Renal cortical epithelial cell (primary cell): ENCODE measurements around the gene ADH5. TPM values are rescaled to one million over a fixed set of nuclear protein-coding genes. Genes with fewer than 3 reads are reported as not detected.
A peak's percentile ranks its signal among the peaks of the same experiment; 100 is the strongest.
"Not testable (repeated sequence)": the region's sequence is repeated elsewhere in the genome, so short reads cannot be mapped to it uniquely, and the experiment has no call there.

ENCODE experiments used
- DNase-seq: peaks from one replicate; pipeline ENCODE4 v3.0.0-alpha.2; 2011; ENCODE audit warnings: low read depth
- total RNA-seq: library from RNA; depleted of rRNA; stranded (reverse); fragments of >200 nt; gene quantifications from 2 replicates; pipeline ENCODE4 v1.2.3, GENCODE V29; 2014

ADH5 gene
- total RNA-seq, 1 donor from 2014 or later, result 156 TPM

DNA sequence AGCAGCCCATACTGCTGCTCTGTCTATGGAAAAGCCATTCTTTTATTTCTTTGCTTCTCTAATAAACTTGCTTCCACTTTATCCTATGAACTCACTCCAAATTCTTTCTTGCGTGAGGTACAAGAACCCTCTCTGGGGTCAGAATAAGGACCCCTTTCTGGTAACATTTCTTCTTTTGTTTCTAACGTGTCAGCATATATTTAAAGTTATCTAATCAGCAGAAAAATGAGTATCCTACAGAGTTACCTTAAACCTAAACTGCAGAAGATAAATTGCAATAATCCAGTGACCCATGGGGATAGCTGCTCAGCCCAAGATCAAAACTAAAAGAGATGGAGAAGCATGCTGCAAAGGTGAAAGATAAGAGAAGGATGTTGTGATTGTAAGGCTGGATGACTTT, 4.0 kb downstream of the ADH5 start:
- DNase-seq, result no peak

DNA sequence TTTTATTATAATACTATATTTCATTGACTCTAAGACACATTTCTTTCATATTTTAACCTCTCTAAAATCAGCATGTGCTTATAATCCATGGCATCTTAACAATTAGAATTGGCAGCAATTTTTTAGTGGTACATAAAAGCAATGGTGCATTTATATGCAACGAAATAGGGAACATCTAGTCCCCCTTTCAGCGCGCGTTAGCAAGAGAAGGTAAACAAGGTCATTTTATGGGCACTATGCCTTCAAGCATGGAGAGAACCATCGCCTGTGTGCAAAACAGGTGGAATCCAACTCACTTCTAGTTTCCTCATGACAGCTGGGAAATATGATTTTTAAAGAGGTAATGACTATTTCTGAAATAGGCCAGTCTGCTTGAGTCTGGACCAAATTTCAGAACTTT, 6.4 kb downstream of the ADH5 start:
- DNase-seq, result no peak

DNA sequence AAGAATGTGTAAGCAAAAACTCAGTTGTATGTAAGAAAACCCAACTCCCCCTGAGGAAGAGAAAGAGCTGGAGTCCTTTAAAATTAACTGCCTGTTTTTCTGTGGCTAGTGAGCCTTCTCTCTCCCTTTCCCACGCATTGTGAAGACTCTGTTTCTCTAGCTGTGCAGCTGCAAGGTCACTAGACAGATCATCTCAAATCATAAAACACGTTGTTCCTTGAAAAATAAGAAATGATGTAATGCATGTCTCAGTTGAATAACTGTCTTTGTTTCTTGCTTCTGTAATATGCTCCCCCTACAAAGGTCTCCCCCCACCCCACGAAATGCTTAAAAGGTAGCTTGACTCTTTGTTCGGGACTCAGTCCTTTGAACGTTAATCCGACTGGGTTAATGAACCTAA, 7.7 kb downstream of the ADH5 start:
- DNase-seq, result not testable (repeated sequence)

DNA sequence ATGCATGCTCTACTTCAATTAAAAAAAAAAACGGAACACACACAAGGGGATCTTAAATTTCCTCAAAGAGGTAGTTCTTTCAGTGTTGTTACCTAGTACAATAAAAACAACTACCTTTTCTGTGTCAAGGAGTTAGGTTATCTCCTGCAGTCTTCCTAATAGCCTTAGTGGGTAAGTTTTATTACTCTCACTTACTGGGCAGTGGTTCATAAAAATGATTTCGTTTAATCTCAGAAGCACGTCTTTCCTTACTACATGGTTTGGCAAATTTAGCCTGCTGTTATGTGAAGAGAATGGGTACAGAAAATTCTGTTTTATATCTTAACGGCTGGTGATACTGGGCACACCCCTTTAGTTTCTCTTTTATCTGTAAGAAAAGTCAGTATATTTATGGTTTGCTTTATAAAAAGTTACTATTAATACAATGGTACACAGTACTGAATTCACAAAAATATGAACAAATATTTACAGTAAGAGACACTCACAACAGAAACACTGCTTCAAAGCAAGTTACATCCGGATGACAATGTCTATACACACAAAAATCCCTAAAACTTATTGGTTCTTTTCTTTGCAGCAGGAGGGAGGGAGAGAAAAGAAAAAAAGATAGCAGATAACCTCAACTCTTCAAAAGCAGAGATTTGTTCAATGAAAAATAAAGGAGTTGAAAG, 8.8 kb downstream of the ADH5 start:
- DNase-seq, result no peak

DNA sequence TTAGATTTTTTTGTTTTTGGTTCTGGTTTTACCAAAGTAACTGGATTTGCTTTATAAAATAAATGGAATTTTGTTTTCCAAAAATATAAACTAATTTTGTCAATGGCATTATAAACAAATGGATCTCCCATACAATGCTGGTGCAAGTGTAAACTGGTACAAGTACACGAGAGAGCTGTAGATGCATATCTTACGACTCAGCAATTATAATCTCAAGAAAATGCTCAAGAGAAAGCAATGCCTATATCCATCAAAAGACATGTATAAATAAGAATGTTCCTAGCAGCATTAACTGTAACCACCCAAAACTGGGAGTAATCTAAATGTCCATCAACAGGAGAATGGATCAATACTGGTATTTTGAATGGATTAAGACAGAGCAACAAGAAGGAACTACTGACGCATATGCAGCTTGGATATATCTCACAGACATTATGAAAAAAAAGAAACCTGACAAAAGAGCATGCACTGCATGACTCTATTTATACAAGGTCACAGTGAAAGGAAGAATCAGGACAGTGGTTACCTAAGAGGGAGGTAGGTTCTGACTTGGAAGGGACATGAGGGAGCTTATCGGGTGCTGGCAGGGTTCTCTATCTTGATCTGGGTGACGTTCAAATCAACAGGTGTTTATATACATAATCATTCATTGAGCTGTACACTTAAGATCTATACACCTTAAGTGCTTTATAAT, 9.5 kb downstream of the ADH5 start:
- DNase-seq, result no peak

DNA sequence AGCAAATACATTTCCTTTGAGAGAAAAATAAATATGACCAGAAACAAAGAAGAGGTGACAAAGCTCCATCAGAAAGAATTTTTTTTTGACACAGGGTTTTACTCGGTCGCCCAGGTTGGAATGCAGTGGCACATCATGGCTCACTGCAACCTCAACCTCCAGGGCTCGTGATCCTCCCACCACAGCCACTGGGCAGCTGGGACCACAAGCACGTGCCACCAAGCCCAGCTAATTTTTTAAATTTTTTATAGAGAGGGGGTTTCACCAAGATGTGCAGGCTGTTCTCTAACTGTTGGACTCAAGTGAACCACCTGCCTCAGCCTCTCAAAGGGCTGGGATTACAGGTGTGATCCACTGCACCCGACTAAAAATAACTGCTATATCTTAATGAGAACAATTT, 10.3 kb downstream of the ADH5 start:
- no peak for DNase-seq

DNA sequence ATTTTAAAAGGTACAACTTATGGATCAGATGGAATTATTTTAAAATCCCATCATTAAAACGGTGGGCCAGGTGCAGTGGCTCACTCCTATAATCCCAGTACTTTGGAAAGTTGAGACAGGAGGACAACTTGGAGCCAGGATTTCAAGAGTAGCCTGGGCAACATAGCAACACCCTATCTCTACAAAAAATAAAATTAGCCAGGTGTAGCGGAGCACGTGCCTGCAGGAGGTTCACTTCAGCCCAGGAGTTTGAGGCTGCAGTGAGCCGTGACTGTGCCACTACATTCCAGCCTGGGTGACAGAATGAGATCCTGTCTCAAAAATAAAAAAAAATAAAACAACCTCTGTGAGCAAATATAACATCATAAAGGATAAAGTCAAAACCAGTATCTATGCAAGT, 11.4 kb downstream of the ADH5 start:
- no peak for DNase-seq

DNA sequence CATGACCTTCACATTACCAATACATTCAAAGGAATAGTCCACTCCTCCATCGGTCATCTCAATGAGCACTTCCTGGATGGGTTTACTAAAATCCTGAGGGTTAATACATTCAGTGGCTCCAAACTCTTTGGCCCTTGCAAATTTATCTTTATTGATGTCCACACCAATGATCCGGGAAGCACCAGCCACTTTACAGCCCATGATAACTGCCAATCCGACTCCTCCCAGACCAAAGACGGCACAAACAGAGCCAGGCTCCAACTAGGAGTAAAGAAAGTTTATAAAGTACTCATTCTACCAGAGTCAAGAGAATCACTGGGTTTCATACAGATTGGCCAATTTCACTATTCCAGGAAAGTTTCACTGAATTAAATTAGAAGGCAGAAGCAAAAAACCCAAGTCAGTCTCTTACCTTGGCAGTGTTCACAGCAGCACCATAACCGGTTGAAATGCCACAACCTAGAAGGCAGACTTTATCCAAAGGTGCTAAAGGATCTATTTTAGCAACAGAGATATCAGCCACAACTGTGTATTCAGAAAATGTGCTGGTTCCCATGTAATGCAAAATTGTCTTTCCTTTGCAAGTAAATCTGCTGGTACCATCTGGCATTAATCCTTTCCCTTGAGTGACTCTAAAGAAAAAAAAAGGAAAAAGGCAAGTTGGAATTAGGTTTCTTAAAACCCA, 12.2 kb downstream of the ADH5 start:
- DNase-seq, result no peak

DNA sequence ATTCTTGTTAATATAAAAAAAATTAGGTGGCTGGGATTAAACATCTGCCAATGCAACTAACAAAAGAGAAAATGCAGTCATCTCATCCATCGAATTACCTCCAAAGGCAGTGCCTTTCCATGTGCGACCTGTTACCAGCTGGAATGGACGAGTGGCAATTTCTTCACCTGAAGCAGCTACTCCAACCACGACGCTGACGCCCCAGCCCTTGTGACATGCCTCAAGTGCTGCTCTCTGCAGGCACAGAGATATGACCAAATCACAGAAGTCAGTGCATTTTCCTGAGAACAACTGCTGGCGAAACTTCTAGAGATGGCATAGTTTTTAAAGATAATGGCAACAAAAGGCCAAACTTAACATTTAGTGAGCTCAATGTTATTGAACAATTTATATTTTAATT, 13.8 kb downstream of the ADH5 start:
- DNase-seq, result no peak

DNA sequence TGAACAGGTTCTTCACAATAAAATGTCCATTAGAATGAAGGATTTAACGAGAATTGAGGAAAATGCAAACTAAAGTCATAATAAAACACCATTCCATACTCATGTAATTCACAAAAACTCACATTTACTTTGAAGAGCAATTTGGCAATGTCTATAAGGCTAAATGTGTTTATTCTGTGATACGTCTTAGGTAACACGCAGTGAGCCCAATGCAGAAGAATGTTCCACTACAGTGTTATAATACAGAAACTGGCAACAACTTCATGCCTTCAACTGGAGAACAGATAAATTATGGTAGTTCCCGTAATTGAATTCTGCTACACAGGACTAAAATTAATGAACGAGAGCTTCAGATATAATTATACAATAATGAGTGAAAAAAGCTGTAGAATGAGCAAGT, 17.4 kb downstream of the ADH5 start:
- DNase-seq, result no peak

DNA sequence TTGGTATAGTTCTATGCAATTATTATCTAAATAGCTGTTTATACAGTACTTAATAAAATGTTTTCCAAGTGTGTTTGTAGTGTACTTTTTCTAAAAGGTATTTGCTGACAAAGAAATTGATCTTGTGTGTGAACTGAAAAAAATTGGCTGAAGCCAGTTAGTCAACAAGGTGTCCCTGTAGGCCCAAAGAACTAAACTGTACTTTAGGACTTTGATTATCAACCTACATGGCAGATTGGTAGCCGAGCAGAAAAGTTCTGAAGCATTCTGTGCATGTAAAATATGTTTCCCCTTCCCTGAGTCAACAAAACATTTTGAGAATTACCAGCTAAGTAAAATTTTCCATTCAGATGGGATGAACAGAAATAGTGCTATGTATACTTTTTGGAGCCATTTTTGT, 21.0 kb downstream of the ADH5 start:
- DNase-seq, result no peak

DNA sequence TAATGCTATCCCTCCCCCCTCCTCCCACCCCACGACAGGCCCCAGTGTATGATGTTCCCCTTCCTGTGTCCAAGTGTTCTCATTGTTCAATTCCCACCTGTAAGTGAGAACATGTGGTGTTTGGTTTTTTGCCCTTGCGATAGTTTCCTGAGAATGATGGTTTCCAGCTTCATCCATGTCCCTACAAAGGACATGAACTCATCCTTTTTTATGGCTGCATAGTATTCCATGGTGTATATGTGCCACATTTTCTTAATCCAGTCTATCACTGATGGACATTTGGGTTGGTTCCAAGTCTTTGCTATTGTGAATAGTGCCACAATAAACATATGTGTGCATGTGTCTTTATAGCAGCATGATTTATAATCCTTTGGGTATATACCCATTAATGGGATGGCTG, 23.1 kb downstream of the ADH5 start:
- DNase-seq, result not testable (repeated sequence)

DNA sequence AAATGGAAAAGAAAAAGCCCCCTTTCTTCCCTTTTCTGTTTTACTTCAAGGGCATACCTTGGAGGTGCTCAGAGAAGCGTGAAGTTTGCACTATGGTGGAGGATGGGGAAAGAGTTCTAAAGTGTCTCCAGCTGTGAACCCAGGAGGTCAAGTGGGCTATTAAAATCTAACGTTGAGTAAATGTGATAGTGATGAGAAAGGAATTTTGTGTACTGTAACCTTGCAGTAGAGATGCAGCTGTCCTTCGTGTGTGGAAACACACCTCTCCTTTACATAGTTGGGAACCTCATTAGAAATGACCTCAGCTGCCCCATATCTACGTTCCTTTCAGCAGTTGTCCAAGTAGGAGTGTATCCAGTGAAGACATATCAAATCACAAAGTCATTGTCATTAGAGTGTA, 26.5 kb downstream of the ADH5 start:
- peak; percentile 79 for DNase-seq

DNA sequence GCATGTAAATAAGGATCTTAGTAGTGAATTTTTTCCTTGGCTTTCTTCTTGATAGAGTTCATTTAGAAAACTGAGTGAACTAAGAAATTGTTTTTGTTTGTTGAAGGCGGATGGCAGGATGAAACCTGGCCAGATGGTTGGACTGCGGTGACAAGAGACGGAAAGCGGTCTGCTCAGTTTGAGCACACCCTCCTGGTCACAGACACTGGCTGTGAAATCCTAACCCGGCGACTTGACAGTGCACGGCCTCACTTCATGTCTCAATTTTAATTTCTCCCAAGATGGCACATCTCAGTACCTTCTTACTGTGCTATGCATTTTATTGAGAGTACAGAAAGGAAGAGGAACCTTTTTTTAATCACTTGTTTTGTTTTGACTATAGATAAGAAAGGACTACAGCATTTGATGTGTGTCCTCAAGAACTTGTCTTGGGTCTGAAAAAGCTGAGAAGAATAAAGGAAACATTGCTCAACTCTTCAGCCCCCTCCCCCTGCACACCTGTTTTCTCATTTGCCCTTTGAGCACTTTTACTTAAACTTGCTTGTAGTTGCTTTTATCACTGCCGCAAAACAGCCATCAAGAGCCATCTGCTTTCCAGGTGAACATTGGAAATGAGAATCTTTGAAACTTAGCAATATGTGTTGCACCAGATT, 27.4 kb downstream of the ADH5 start:
- no peak for DNase-seq

DNA sequence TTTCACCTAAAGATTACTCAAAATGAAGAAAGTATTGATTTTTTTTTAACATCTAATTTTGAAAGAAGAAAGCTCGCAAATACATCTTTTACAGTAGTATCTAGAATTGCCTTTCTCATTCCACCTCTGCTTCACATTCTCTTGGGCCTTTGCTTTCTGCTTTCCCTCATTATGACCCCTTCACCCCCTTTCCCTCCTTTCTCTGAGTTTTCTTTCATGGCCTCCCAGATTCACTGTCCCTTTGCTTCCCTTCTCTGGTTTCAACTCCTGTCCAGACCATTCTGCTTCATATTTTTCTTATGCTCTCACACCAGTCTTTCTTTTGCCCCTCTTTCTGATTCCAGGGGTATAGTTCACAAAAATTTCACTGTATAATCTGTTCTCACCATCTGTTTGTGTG, 29.0 kb downstream of the ADH5 start:
- no peak for DNase-seq

DNA sequence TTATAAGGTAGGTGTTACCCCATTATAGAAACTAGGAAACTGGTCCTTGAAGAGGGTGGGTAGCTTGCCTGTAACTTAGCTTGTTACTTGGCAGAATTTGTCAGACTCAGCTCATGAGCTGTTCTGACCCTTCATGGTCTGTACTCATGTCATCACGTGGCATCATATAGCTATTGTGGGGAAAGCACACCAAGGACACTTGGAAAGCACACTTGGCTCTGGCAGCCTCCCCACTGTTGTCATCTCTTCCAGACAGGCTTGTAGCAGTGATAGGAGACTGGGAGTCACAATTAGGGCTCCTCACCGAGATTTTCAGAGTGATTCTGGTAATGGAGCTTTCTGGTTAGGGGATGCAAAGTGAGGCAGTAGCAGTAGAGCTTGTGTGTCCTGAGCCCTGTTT, 30.4 kb downstream of the ADH5 start:
- no peak for DNase-seq

DNA sequence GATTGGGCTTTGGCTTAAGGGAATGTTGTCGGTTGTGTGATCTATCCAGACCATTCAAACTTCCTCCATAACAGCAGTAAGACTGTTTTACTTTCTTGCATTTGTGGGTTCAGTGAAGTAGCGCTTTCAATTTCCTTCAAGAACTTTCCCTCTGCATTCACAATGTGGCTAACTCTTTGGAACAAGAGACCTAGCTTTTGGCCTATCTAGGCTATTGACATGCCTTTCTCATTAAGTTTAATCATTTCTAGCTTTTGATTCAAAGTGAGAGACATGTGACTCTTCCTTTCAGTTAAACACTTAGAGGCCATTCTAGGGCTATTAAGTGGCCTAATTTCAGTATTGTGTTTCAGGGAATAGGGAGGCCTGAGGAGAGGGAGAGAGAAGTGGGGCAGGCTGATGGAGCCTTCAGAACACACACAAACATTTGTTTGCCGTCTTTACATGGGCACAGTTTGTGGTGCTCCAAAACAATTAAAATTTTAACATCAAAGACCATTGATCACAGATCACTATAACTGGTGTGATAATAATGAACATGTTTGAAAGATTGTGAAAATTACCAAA, 34.1 kb downstream of the ADH5 start:
- peak; percentile 66 for DNase-seq

DNA sequence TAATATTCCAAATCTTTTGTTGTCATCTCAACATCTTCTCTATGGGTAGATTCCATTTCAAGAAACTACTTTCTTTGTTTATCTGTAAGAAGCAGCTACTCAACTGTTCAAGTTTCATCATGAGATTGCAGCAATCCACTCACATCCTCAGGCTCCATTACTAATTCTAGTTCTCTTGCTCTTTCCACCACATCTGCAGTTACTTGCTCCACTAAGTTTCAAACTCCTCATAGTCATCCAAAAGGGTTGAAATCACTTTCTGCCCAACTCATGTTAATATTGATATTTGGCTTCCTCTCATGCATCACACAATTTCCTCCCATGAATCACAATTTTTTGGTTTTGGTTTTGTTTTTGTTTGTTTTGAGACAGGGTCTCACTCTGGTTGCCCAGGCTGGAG, 35.7 kb downstream of the ADH5 start:
- DNase-seq, result no peak

DNA sequence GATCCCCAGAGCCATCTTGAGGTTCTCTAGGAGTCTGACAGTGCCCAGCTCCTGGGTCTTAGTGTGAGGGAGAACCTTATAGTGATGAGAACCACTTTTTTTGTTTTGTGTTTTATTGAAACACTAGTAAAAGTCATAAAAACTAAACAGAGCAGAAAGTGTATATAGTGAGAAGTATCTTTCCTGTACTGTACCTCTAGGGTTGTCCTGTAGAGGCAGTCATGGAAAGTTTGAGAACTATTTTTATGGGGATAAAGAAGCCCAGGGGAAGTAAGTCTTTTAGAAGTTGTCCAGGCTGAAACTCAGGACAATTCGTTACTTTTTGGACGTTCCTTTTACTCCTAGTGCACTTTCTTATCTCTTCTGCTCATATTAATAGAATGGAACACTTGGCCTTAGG, 40.9 kb downstream of the ADH5 start:
- no peak for DNase-seq

DNA sequence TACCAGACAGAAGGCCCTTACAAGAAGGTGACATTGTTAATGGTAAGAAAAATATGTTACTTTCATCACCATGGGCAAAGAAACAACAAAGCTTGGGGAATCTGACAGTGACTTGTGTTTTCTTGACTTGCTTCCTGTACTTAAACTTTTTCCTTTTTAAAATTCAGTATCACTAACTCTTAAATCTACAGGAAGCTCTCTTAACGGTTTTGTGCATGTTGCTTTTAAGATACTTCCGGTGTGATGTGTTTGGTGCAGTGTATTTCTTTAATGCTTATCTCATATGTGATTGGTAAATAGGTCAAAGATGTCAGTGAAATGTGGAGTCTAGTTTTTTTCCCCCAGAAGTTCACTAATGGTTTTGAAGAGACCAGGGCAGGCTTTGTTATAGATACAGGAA, 45.2 kb downstream of the ADH5 start:
- DNase-seq, result no peak

DNA sequence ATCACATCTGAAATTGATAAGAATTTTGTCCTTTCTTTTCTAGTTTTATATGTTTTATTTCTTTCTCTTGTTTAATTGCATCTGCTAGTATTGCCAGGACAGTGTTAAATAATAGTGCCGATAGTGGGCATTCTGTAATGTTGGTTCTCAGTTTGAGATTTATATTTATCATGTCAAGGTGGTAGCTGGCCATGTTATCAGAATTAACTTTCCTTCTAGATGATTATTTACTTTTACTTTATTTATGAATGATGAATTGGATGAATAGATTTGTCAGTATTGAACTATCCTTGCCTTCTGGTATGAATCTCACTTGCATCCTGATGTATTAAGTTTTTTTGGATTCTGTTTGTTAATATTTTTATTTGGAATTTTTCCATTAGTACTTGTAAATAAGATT, 50.4 kb downstream of the ADH5 start:
- DNase-seq, result no peak

DNA sequence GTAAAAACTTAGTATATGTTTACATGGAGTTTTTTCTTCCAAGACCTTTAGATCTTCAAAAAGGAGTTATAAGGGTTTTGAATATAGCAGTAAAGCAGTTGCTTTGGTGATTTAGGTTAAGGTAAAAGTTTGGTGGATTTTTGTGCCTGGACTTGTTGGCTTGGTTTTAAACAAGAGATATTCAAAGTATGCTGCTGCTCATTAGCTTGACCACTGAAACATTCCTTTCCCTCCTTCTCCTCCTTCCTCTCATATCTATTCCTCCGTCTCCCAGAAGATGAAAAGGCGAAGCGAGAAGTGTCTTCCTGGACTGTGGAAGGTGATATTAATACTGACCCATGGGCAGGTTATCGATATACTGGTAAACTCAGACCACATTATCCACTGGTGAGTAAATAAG, 54.6 kb downstream of the ADH5 start:
- peak; percentile 59 for DNase-seq
